Panc1 (cell line): ENCODE results near the gene DDX1.

Experiments
- CTCF ChIP-seq: fragments of 450-650 bp; IDR thresholded peaks from 2 replicates; pipeline ENCODE4 v1.5.1; 2017; ENCODE audit warnings: mild to moderate bottlenecking
- REST ChIP-seq, 2 experiments: IDR thresholded peaks; 2 replicates each; pipeline ENCODE4 v1.6.1; 2011 to 2012; ENCODE audit warnings: low read depth in 2 of 2, control low read depth in 1 of 2, low read length in 1 of 2, mild to moderate bottlenecking in 1 of 2, moderate library complexity in 1 of 2; ENCODE audit not compliant: insufficient read depth in 1 of 2
- TCF7L2 ChIP-seq: IDR thresholded peaks from 2 replicates; pipeline ENCODE4 v1.6.1; 2011; ENCODE audit warnings: mild to moderate bottlenecking, low read depth, low read length, inconsistent platforms

GRCh38 chr2:15615301-15615920, 23.7 kb downstream of the DDX1 start:
- no peak for TF ChIP-seq REST (IDR thresholded peaks at IDR 0.05; ENCODE audit: insufficient read depth in 1 of 2, low read depth in 2 of 2, low read length in 1 of 2)
- no peak for TF ChIP-seq CTCF
- no peak for TF ChIP-seq TCF7L2
